ENCODE results near the gene ORC4.

Gene ORC4

DNA sequence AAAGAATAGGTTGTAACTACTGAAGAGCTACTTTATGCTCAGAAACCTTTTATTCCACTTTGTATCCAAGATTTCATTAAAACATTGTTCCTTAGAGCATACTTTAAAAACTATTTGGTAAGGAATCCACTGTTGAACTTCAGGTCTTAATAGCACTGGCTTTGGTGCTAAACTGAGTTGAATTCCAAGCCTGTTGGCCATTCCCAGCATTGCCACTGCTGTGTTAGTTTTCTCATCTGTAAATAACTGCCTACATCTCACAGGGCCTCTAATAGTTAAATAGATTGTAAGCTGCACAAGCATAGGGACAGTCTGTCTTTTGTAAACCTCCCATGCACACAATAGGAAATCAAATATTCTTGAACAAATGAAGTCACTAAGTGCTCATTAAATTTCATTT is 86.6 kb downstream of the ORC4 start:
- DNase-seq (ENCODE audit: low read depth in 2 of 2), result no peak

DNA sequence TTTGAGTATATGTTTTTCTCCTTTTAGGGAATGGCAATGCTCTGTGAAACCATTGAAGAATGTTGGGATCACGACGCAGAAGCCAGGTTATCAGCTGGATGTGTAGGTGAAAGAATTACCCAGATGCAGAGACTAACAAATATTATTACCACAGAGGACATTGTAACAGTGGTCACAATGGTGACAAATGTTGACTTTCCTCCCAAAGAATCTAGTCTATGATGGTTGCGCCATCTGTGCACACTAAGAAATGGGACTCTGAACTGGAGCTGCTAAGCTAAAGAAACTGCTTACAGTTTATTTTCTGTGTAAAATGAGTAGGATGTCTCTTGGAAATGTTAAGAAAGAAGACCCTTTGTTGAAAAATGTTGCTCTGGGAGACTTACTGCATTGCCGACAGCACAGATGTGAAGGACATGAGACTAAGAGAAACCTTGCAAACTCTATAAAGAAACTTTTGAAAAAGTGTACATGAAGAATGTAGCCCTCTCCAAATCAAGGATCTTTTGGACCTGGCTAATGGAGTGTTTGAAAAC is 93.4 kb downstream of the ORC4 start:
- DNase-seq (ENCODE audit: low read depth in 2 of 2), result no peak

DNA sequence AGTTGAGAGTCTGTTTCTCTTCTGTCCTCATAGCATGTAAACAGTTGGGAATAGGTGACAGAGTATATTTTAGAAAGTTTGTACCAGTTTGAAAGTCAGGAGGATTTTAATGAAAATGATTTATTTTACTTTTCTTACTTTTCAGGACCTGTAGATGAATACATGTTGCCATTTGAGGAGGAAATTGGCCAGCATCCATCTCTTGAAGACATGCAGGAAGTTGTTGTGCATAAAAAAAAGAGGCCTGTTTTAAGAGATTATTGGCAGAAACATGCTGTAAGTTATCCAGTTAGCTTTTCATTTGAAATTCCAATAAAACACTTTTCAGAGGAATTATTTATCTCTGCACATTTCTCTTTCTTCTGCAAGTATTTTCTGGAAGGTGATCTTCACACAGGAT is 94.7 kb downstream of the ORC4 start:
- DNase-seq (ENCODE audit: low read depth in 2 of 2), result no peak

DNA sequence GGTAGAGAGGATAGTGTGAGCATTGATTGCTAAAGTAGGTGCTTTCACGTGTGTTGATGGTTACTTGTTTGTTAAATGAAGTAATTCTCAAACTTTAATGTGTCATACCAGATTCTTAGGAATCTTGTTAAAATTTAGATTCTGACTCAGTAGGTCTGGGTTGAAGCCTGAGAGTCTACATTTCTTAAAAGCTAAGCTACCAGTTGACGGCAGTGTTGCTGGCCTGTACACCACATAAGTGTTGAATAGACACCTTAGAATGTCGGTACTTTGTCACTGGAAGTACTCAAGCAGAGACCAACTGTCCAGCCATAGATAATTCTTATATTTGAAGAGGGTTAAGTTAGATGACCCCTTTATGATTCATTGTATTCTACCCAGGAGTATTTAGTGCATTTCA is 95.9 kb downstream of the ORC4 start:
- no peak for DNase-seq (ENCODE audit: low read depth in 2 of 2)

DNA sequence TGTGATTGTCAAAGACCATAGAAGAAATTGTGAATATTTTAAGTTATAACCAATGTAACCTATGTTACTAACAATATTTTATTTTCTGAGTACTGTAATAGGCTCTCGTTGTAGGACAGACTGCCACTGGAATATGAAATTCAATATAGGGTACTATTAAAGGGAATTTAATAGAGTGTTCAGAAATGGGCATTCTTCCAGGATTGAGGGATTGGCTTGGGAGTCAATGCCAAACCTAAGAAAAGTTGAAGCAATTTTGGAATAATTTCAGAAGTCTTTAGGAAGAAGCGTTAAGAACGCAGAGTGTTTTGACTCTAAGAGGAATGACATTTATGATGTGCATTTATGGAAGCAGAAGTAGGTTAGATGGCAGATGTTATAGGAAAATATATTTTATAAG is 96.7 kb downstream of the ORC4 start:
- DNase-seq (ENCODE audit: low read depth in 2 of 2), result no peak

DNA sequence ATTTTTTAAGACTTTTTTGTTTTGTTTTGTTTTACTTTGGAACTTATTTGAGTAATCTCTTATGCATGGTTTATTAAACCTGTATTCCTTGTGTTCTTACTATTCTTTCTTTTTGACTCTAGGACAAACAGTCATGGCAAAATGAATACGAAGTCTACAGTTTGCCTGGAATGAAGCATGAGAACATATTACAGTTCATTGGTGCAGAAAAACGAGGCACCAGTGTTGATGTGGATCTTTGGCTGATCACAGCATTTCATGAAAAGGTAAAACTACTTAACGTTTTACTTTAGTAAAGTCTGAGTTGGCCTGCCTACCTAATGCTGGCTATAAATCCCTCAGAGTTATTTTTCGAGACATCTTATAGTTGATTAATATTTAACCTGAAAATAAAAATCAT is 103.4 kb downstream of the ORC4 start:
- DNase-seq (ENCODE audit: low read depth in 2 of 2), result no peak

DNA sequence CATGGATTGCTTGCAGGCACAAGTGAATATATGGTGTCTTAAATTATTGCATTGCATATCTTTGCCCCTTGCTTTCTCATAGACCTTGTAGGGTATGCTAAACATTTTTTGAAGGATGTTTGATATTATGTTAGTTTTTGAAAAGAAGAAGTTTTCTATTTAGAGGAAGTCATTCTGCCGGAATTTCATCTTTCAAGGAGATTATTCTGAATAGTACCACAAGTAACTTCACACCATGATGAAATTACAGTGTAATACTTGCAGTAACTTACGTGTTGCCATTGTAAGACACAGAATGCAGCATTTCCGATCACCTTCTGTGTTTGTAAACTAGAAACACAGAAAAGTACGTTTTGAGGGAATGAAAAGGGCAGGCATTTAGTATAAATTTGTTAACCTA is 103.8 kb downstream of the ORC4 start:
- DNase-seq (ENCODE audit: low read depth in 2 of 2), result no peak

DNA sequence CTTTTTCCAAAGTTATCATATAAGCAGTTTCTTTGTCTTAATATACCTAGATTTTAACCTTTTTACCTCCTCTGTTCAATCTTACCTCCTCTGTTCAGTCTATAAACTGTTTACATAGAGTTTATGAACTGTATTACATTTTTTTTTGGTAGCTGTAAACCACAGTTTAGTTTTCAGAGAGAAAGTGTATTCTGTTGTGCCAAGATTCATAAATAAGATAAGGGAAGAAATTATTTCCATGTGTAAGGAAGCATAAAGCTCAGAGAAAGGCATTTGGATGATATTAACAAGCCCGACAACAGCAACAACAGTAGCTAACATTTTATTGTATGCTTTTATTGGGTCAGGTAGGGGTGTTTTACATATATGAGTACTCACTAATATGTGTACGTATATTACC is 104.5 kb downstream of the ORC4 start:
- DNase-seq (ENCODE audit: low read depth in 2 of 2), result peak in 1 of 2 experiments; percentile 4

DNA sequence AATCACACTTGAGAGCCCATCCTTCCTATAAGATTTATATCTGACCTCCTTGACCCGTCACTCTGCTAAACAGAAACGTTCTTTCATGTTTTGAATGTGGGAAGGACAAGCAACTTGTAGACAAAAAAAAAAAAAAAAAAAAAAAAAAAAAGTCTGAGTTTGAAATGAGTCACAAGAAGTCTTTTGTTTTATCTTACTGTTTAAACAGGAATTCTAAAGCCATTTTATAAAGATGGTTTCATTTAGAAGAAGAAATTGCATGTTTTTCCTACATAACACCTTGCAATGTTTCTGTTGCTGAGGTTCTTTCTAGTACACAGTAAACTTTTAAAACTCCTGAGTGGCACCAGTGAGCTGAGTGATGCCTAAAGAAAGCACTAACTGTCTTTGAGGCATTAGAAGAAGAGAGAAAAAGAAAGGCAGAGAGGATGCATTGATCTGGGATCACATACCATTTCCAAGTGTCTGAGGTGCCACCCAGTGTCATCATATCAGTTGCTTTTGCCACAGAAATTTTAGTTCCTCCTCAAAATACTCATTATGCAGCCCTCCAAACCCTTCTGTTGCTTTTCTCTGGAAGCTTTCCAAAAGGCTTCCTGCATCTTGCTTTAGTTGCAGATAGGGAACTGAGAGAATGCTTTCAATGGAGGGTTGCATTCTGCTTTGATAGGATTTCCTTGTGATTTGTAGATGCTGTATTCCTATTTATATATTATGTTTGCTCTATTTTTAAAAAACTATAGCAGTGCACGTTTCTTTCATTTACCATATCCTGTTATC is 106.6 kb downstream of the ORC4 start:
- DNase-seq (ENCODE audit: low read depth in 2 of 2), result no peak

DNA sequence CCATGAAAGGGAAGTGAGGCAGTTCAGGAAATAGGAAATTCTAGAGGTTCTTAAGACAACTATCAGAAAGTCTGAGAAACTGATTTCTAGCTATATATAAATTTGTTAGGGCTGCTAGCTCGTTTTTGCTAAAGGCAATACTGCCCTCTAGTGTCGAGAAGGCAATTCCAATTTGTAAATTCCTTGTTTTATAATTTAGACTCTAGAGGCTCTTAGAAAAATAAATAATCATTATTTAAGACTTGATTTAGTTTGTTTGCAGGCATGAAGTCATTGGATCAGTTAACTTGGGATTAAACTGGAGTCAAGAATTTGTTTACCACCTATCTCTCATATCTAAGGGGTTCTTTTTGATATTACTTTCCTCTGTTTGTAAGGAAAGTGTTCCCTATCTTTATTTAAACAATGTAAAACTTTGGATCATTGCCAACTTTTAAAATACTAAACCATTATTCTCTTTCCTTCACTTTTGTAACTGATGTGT is 109.5 kb downstream of the ORC4 start:
- peak; percentile 34 to 44 for DNase-seq (ENCODE audit: low read depth in 2 of 2)

DNA sequence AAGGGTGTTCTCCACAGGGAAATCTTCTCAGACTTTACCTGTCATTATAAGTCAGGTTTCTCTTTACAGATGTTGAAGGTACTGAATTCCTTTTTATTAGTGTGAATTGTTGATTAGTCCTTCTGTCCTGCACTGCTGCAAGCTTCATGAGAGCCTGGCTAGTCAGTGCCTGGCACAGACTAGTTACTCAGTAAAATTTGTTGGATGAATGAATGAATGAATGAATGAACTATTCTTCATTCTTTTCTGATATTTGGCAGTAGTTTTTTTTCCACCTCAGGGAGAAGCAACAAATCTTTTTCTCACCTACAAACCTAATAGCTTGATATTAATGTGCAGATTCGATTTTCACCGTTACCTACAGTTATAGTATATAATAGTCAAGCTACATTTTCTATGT is 111.4 kb downstream of the ORC4 start:
- no peak for DNase-seq (ENCODE audit: low read depth in 2 of 2)

DNA sequence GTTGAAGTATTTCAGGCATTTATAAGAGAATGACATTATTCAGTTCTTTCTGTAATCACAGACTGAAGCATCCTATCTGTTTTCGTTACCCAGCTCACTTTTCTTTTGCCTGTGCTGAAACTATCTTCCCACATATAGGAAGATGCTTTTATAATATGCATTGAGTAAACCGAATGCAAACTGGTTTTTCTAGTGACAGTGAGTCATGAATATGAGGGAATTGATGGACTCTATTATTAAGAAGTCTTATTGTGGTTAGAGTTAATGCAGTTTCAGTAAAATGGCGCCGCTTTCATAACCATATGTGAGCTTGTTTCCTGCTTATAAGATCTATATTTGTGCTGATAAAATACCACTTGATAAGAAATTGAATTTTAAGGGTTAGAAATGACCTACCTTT is 116.5 kb downstream of the ORC4 start:
- DNase-seq (ENCODE audit: low read depth in 2 of 2), result no peak

DNA sequence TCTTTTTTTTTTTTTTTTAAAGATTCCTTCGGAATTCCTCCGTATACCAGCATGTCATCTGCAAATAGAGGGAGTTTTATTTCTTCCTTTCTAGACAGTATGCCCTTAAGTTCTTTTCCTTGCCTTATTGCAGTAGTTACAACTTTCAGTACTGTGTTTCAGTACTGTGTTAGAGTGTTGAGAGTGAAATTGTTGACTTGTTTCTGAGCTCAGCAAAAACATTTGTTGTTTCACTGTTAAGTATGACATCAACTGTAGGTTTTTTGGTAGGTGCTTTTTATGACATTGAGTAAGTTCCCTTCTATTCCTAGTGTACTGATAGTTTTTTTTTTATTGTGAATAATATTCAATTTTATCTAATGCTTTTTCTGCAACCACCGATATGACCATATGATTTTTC is 131.9 kb downstream of the ORC4 start:
- DNase-seq (ENCODE audit: low read depth in 2 of 2), result no peak

DNA sequence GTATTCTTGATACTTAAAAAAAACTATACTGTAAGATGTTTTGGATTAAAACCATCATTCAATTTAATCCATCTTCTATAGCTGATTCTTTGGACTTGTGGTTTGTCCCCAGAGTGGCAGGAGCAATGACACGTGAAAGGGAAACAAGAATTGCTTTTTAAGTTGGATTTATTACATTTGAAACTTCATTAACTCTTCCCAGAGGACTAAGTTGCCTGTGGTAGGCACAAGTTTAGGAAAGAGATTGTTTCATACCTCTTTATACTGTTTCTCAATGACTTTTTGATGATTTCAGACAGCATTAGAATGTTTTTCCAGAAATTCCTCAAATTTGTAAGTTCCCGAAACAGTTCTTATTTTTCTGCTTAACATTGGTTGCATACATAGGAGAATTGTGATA is 134.4 kb downstream of the ORC4 start:
- no peak for DNase-seq (ENCODE audit: low read depth in 2 of 2)

DNA sequence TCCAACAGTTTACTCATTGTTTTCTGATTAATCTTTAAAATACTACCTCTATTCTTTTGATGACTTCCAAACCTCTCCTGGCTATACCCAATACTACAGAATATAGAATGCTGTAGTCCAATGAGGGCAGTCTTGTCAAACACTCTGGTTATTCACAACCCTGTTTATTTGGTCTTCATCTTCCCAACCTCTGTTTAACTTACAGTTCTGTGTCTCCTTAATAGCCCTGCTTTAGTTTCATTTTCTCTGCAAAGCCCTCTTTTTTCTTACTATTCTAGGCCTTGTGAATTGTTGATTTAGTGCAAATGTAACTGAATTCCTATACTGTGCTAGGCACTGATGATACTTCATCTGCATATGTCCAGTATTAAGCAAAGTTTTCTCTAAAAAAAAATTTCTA is 135.7 kb downstream of the ORC4 start:
- no peak for DNase-seq (ENCODE audit: low read depth in 2 of 2)

DNA sequence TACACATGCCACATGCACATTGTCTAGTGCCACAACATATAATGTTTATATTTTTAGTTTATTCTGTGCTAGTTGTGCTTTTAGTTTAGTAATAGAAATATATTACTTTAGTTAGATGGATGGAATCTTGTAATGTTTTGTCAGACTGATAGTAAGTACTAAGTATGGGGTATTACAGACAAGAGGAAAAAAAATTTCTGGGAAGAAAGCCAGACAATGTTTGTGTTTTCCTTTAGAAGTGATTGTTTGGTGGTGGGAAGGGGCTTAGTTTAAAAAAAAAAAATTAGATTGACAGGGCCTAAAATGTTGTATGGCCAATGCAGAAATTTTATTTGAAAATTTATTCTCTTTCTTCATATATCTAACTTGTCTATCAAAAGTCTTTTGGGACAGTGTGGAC is 137.9 kb downstream of the ORC4 start:
- DNase-seq (ENCODE audit: low read depth in 2 of 2), result no peak
